Ammon's horn (tissue), 1 donor: Measurements from ENCODE around the gene DTNA.

ENCODE experiments used
- DNase-seq: peaks from one replicate; pipeline ENCODE4 v3.0.0-alpha.2; 2016; ENCODE audit warnings: low spot score

DTNA gene

GRCh38 chr18:34807106-34807796 is 97.2 kb downstream of the DTNA start:
- no peak for DNase-seq

GRCh38 chr18:34808389-34808788 is 98.3 kb downstream of the DTNA start:
- DNase-seq, result no peak

GRCh38 chr18:34809451-34810072 is 99.5 kb downstream of the DTNA start:
- DNase-seq, result peak; percentile 76

- DNase-seq, result no peak
Observed at GRCh38 chr18:34816183-34816582, 106.1 kb downstream of the DTNA start.

GRCh38 chr18:34817636-34818035 is 107.5 kb downstream of the DTNA start:
- DNase-seq, result peak; percentile 70

- DNase-seq, result peak; percentile 90
Observed at GRCh38 chr18:34818064-34818463, 108.0 kb downstream of the DTNA start.

GRCh38 chr18:34820360-34821065 is 110.4 kb downstream of the DTNA start:
- no peak for DNase-seq

- no peak for DNase-seq
Observed at GRCh38 chr18:34821669-34822210, 111.6 kb downstream of the DTNA start.

GRCh38 chr18:34828093-34828492 is 118.0 kb downstream of the DTNA start:
- DNase-seq, result no peak

- no peak for DNase-seq
Observed at GRCh38 chr18:34834897-34835296, 124.8 kb downstream of the DTNA start.

GRCh38 chr18:34835466-34835865 is 125.4 kb downstream of the DTNA start:
- DNase-seq, result no peak

- DNase-seq, result peak; percentile 52
Observed at GRCh38 chr18:34837769-34838272, 127.7 kb downstream of the DTNA start.

GRCh38 chr18:34838669-34839068 is 128.6 kb downstream of the DTNA start:
- DNase-seq, result no peak

- no peak for DNase-seq
Observed at GRCh38 chr18:34840256-34840826, 130.2 kb downstream of the DTNA start.

- DNase-seq, result no peak
Observed at GRCh38 chr18:34841891-34842290, 131.8 kb downstream of the DTNA start.

GRCh38 chr18:34844072-34844471 is 134.0 kb downstream of the DTNA start:
- no peak for DNase-seq

GRCh38 chr18:34844732-34845459 is 134.8 kb downstream of the DTNA start:
- DNase-seq, result no peak

GRCh38 chr18:34847408-34847807 is 137.3 kb downstream of the DTNA start:
- DNase-seq, result no peak

GRCh38 chr18:34848156-34848555 is 138.1 kb downstream of the DTNA start:
- DNase-seq, result no peak

- DNase-seq, result no peak
Observed at GRCh38 chr18:34848695-34849094, 138.6 kb downstream of the DTNA start.

GRCh38 chr18:34857320-34857719 is 147.2 kb downstream of the DTNA start:
- no peak for DNase-seq

GRCh38 chr18:34858188-34858587 is 148.1 kb downstream of the DTNA start:
- DNase-seq, result no peak
